ENCODE results near the gene RHOT2.

Gene RHOT2

GRCh38 chr16:648071-648780, 19.7 kb upstream of the RHOT2 start:
- peak in 1 of 2 experiments; percentile 33 for DNase-seq

GRCh38 chr16:648781-649589, 18.9 kb upstream of the RHOT2 start, which contains the start of gene WDR90:
Gene WDR90, plus strand, starts transcription at chr16:649365. Its CDS starts 52 bp downstream, at chr16:649417.
- DNase-seq: peak; percentile 90 to 91

- no peak for DNase-seq
Measured at GRCh38 chr16:649631-650030, 18.3 kb upstream of the RHOT2 start.

- DNase-seq: no peak
Measured at GRCh38 chr16:651844-652243, 16.1 kb upstream of the RHOT2 start.

- no peak for DNase-seq
Measured at GRCh38 chr16:652454-653305, 15.3 kb upstream of the RHOT2 start.

GRCh38 chr16:654034-654433, 13.9 kb upstream of the RHOT2 start:
- DNase-seq: no peak

GRCh38 chr16:657487-657886, 10.4 kb upstream of the RHOT2 start:
- DNase-seq: no peak

GRCh38 chr16:658679-659571, 9.0 kb upstream of the RHOT2 start:
- DNase-seq: no peak

GRCh38 chr16:659618-660017, 8.3 kb upstream of the RHOT2 start:
- DNase-seq: no peak

GRCh38 chr16:660132-660458, 7.8 kb upstream of the RHOT2 start:
- DNase-seq: no peak

- peak; percentile 52 to 53 for DNase-seq
Measured at GRCh38 chr16:660459-661183, 7.3 kb upstream of the RHOT2 start.

- DNase-seq: no peak
Measured at GRCh38 chr16:661184-661821, 6.6 kb upstream of the RHOT2 start.

- no peak for DNase-seq
Measured at GRCh38 chr16:662095-662494, 5.8 kb upstream of the RHOT2 start.

GRCh38 chr16:662597-662996, 5.3 kb upstream of the RHOT2 start:
- DNase-seq: no peak

- no peak for DNase-seq
Measured at GRCh38 chr16:666572-666971, 1.4 kb upstream of the RHOT2 start.

- DNase-seq: no peak
Measured at GRCh38 chr16:667113-667779, 686 bp upstream of the RHOT2 start.

GRCh38 chr16:668519-669171, 713 bp downstream of the RHOT2 start:
- no peak for DNase-seq

GRCh38 chr16:669666-670065, 1.7 kb downstream of the RHOT2 start:
- no peak for DNase-seq

GRCh38 chr16:670485-671352, 2.8 kb downstream of the RHOT2 start:
- DNase-seq: no peak
